Mesothelial cell of epicardium (in vitro differentiated cells): Measurements from ENCODE around the gene MAN1C1. TPM values are rescaled to one million over a fixed set of nuclear protein-coding genes. Genes with fewer than 3 reads are reported as not detected.

Experiments
- DNase-seq, 2 experiments: peaks; one replicate each; pipeline ENCODE4 v3.0.0; 2021; ENCODE audit warnings: low spot score in 2 of 2; ENCODE audit not compliant: unreplicated experiment in 2 of 2
- H3K27ac Mint-ChIP-seq: 2 replicates; pipeline ENCODE4 v1.8.0; 2021; ENCODE audit warnings: mixed read lengths
- H3K27me3 Mint-ChIP-seq: 2 replicates; pipeline ENCODE4 v1.8.0; 2021; ENCODE audit warnings: low read depth, mixed read lengths
- H3K36me3 Mint-ChIP-seq: 2 replicates; pipeline ENCODE4 v1.8.0; 2021; ENCODE audit warnings: mixed read lengths
- H3K4me1 Mint-ChIP-seq: 2 replicates; pipeline ENCODE4 v1.8.0; 2021; ENCODE audit warnings: mixed read lengths
- H3K4me3 Mint-ChIP-seq: 2 replicates; pipeline ENCODE4 v1.8.0; 2021; ENCODE audit warnings: mild to moderate bottlenecking, moderate library complexity, mixed read lengths
- H3K9me3 Mint-ChIP-seq: 2 replicates; pipeline ENCODE4 v1.8.0; 2021; ENCODE audit warnings: mixed read lengths
- total RNA-seq: library from RNA; stranded (reverse); gene quantifications from 3 replicates; pipeline ENCODE4 v1.2.1, GENCODE V29; 2021
- TF ChIP-seq, protein P1 (sequence below): fragments of 200-600 bp; sonication (generic); IDR thresholded peaks from one replicate; pipeline ENCODE4 v1.5.0; 2021; ENCODE audit warnings: antibody characterized with exemption; ENCODE audit not compliant: unreplicated experiment

MAN1C1 gene
- 2.9 to 3.2 TPM (median 2.9 TPM) in 3 replicates for total RNA-seq

DNA sequence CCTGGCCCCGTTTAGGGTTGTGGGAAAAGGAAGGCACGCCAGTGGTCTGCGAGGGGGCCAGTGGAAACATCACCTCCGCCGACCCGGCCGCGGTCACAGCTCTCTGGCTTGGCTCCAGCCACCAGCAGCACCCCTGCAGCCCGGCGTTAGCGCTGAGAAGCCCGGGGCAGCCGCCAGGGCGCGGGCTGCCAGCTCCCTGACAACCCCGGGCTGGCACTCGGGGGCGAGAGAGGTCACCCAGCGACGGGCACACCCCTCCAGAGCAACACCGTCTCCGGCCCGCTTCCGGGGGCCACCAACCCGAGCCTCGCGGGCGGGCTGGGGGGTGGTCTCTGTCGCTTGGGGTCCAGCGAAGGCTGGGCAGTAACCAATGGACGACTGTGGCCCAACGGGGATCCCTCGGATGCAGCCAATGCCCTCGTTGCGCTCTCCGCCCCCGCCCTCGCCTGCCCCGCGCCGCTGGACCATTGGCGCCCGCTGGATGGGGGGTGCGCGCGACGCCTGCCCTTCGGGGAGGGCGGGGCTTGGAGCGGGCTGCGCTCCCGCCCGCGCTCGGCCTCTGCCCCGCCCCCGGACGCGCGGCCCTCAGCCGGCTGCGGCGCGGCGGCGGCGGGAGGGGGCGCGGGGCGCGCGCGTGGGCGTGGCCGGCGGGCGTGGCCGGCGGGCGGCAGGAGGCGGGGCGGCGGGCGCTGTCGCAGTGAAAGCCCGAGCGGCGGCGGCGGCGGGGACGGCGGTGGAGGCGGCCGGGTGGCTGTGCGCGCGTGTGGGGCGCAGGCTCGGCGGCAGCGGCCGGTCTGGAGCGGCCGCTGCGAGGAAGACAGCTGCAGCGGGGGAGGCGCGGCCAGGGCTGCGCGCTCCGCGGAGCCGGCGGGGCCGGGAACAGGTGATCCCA, at the start of gene MAN1C1:
Gene MAN1C1, plus strand, starts transcription at position 697 of the 892 bp plus-strand sequence. CDS start 1,007 bp downstream, outside the sequence.
- Mint-ChIP-seq H3K4me3 (peak within 1 kb of the TSS; percentile 57), H3K9me3 (no peaks in the 10 kb centered on the region), H3K36me3 (no peaks in the 10 kb centered on the region), H3K4me1 (peaks cover 15% of the 10 kb centered on the region), H3K27me3 (peaks cover 69% of the 10 kb centered on the region), H3K27ac (peak within 1 kb of the TSS; percentile 11)
- peak; percentile 68 to 82 for DNase-seq
- TF ChIP-seq, protein P1, sequence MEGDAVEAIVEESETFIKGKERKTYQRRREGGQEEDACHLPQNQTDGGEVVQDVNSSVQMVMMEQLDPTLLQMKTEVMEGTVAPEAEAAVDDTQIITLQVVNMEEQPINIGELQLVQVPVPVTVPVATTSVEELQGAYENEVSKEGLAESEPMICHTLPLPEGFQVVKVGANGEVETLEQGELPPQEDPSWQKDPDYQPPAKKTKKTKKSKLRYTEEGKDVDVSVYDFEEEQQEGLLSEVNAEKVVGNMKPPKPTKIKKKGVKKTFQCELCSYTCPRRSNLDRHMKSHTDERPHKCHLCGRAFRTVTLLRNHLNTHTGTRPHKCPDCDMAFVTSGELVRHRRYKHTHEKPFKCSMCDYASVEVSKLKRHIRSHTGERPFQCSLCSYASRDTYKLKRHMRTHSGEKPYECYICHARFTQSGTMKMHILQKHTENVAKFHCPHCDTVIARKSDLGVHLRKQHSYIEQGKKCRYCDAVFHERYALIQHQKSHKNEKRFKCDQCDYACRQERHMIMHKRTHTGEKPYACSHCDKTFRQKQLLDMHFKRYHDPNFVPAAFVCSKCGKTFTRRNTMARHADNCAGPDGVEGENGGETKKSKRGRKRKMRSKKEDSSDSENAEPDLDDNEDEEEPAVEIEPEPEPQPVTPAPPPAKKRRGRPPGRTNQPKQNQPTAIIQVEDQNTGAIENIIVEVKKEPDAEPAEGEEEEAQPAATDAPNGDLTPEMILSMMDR = no peak

DNA sequence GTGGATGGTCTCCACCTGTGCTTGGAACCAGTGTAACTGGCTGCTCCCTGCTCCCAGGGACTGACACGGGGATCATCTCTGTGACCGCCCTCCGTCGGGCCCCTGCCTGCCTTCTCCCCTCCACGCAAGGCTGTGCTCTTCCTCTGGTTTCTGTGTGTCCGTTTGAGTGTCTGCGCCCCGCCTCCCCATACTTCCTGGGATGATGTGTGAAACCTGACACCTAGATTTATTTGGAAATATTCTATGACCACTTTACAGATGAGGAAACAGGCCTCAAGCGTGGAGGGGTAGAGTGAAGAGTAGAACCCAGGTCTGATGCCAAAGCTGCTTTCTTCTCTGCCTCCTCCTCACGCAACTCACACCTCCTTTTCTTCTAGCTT, 48.9 kb upstream of the MAN1C1 start:
- H3K4me1 Mint-ChIP-seq = peaks cover 42% of the 10 kb centered on the region

DNA sequence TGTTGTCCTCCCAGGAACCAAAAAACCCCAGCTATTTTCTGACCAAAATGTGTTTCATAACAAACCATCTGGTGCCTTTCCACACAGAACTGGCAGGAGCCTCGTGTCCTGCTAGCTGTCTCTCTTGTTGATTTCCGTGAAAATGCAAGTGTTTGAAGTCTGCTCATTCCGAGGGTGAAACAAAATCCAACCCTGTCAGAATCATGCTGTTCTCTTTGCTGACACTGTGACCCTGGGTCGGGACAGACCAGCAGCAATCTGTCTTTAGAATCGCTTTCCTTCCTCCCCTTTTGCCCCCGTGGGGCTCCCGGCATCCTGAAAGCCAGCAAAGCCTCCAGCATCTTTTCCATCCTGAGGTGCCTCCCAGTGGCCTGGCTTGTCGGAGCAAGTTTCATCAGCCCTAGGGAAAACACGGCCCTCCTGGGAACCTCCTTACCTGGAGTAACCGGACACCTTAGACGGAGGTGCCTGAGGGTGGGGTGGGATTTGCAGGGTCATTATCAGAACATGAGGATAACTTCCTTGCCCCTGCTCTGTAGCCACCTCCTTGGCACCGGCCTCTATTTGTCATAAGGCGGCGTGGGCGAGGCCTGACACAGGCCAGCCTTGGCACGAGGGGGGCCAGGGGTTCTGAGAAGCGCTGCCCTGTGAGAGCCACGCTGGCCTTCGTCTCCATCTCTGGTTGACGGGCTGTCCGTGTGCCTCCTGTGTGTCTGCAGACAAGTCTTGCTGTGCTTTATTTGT, 48.3 kb upstream of the MAN1C1 start:
- DNase-seq = no peak
- Mint-ChIP-seq H3K27me3 (peaks cover 20% of the 10 kb centered on the region), H3K27ac (peak overlapping the region; percentile 35), H3K4me3 (no peak overlapping the region), H3K36me3 (no peaks in the 10 kb centered on the region), H3K9me3 (no peaks in the 10 kb centered on the region), H3K4me1 (peaks cover 45% of the 10 kb centered on the region)
- TF ChIP-seq, protein P1 = no peak

More for the DNA sequence above, 48.9 kb upstream of the MAN1C1 start:
- Mint-ChIP-seq H3K9me3 (no peaks in the 10 kb centered on the region), H3K27me3 (peaks cover 15% of the 10 kb centered on the region), H3K4me3 (no peak overlapping the region), H3K27ac (peak overlapping the region; percentile 19), H3K36me3 (no peaks in the 10 kb centered on the region)
- TF ChIP-seq, protein P1 = no peak
- no peak for DNase-seq

DNA sequence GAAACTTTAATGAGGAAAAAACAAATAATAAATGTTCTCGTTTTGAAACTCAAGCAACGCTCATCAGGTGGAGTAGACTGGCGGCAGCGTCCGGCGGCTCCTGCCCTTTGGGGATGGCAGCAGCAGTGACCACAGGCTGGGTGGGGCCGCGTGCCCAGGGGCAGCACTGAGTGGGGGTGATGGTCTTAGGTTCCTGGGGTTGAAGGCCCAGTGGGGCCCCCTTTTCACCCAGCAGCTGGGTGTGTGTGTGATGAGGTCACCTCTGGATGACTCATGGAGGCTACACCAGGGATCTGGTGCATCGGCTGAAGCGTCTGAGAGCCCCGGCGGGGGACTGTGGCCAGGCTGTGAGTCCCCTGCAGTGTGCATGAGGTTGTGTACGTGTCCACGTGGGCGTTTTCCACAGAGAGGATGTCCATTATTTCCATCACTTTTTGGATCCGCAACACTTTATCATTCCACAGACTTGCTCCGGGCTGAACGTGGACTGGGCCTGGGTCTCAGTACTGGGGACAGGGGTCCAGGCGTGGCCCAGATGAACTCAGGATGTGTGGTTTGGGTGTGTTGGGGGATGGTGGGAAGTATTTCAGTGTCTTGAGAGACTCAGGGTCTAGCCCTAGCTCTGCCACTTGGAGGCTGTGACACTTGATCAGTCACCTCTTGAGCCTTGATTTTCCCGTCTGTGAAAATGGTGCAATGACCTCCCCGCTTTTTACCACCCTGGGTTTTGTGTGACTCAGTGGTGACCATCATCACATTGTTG, 47.6 kb upstream of the MAN1C1 start:
- TF ChIP-seq, protein P1 = no peak
- Mint-ChIP-seq H3K27ac (no peak overlapping the region), H3K4me3 (no peak overlapping the region), H3K4me1 (peaks cover 46% of the 10 kb centered on the region), H3K9me3 (no peaks in the 10 kb centered on the region), H3K36me3 (no peaks in the 10 kb centered on the region), H3K27me3 (peaks cover 25% of the 10 kb centered on the region)
- no peak for DNase-seq

DNA sequence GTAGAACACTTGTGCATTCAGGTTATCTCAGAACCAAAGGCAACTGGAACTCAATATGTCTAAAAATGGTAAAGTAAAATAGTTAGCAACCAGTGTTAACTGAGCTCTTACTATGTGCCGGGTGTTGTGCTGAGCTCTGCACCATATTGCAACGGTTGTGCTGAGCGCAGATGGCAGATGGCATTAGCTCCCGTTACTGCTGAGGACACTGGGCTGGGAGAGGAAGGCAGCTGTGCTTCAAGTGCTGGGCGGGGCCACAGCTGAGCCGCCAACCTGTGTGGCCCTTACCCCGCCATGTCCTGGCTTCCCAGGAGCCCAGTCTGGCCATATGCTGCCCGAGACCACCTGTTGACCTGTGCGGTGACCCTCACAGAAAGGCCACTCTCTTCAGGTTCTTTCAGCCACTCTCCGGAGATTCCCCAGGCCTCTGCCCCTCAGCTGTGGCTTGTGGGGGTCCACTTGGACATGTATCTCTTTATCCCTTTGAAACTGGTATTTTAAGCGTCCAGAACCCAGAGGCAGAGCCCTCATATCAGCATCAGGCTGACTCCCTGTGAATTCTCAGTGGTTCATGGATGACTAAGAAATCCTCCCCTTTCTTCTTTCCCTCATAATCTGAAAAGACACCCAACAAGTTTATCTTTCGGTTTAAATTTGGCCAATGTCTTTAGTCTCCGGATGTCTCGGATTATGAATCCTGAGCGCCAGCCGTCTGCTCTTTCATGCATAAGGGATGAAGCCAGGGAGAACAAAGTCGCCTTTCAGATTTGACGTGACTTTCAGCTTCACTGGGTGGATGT, 46.8 kb upstream of the MAN1C1 start:
- Mint-ChIP-seq H3K4me3 (no peak overlapping the region), H3K9me3 (no peaks in the 10 kb centered on the region), H3K27ac (peak overlapping the region; percentile 21), H3K4me1 (peaks cover 46% of the 10 kb centered on the region), H3K36me3 (no peaks in the 10 kb centered on the region), H3K27me3 (peaks cover 32% of the 10 kb centered on the region)
- DNase-seq = no peak
- TF ChIP-seq, protein P1 = no peak
